IMR-90 (cell line): ENCODE results near the gene STMN3. TPM values are rescaled to one million over a fixed set of nuclear protein-coding genes. Genes with fewer than 3 reads are reported as not detected.

Experiments
- ATAC-seq: fragments of 200-7000 bp; cut with Tn5 transposase; 2 replicates; pipeline ENCODE4 v1.9.1; 2020; ENCODE audit warnings: low read depth, mild to moderate bottlenecking, moderate library complexity
- BruUV-seq: library from RNA; stranded (reverse); fragments of 400-500 nt; replicated peaks from 2 replicates; lab custom pipeline; 2021; lab: Mats Ljungman, UMichigan
- CTCF ChIA-PET: fragments of 300-600 bp; formaldehyde crosslinking; extraction: SDS; loops from one replicate; lab custom pipeline; 2021; ENCODE audit warnings: antibody characterized with exemption; lab: Yijun Ruan, JAX
- POLR2A ChIA-PET: fragments of 300-600 bp; sonication (Branson Sonifier 250); formaldehyde crosslinking; loops from one replicate; lab custom pipeline; 2022; ENCODE audit warnings: antibody characterized with exemption; ENCODE audit not compliant: unreplicated experiment; lab: Charles Lee
- DNase-seq: peaks from one replicate; pipeline ENCODE4 v3.0.0; 2013
- H2AFZ ChIP-seq: replicated peaks from 2 replicates; pipeline ENCODE3; 2013; ENCODE audit warnings: low read length, mild to moderate bottlenecking; ENCODE audit not compliant: poor library complexity
- H2AK5ac ChIP-seq: 2 replicates; pipeline ENCODE4 v1.6.1; 2013; ENCODE audit warnings: low read depth, low read length, inconsistent platforms
- H2AK9ac ChIP-seq: replicated peaks from 2 replicates; pipeline ENCODE3; 2013; ENCODE audit warnings: mild to moderate bottlenecking, low read depth, low read length, moderate library complexity; ENCODE audit not compliant: poor library complexity
- H2BK120ac ChIP-seq: 2 replicates; pipeline ENCODE4 v1.6.1; 2013; ENCODE audit warnings: low read depth, low read length, inconsistent platforms
- H2BK15ac ChIP-seq: 3 replicates; pipeline ENCODE4 v1.6.1; 2013; ENCODE audit warnings: low read depth, low read length, inconsistent platforms
- H2BK20ac ChIP-seq: 2 replicates; pipeline ENCODE4 v1.6.1; 2013; ENCODE audit warnings: low read depth, mild to moderate bottlenecking, inconsistent platforms, low read length, moderate library complexity
- H2BK5ac ChIP-seq: 2 replicates; pipeline ENCODE4 v1.6.1; 2013; ENCODE audit warnings: mild to moderate bottlenecking, low read depth, low read length, inconsistent platforms; ENCODE audit not compliant: poor library complexity, severe bottlenecking
- H3K14ac ChIP-seq: replicated peaks from 2 replicates; pipeline ENCODE4 v1.6.1; 2013; ENCODE audit warnings: low read depth, low read length, inconsistent platforms
- H3K18ac ChIP-seq: 2 replicates; pipeline ENCODE4 v1.6.1; 2013; ENCODE audit warnings: low read depth, low read length, control low read depth
- H3K23ac ChIP-seq: 2 replicates; pipeline ENCODE4 v1.6.1; 2013; ENCODE audit warnings: low read depth, low read length, inconsistent platforms
- H3K27ac ChIP-seq: 2 replicates; pipeline ENCODE4 v1.5.1; 2013; ENCODE audit warnings: mild to moderate bottlenecking, control low read depth, low read length; ENCODE audit not compliant: insufficient read depth
- H3K27me3 ChIP-seq: 2 replicates; pipeline ENCODE4 v1.6.1; 2013; ENCODE audit warnings: low read length; ENCODE audit not compliant: control insufficient read depth, insufficient read depth
- H3K36me3 ChIP-seq: 2 replicates; pipeline ENCODE4 v1.6.1; 2013; ENCODE audit warnings: low read length, mixed read lengths; ENCODE audit not compliant: control insufficient read depth, insufficient read depth
- H3K4ac ChIP-seq: 2 replicates; pipeline ENCODE4 v1.6.1; 2013; ENCODE audit warnings: low read depth, low read length, inconsistent platforms
- H3K4me1 ChIP-seq: 2 replicates; pipeline ENCODE4 v1.6.1; 2013; ENCODE audit warnings: low read length, mixed read lengths; ENCODE audit not compliant: control insufficient read depth, insufficient read depth
- H3K4me2 ChIP-seq: 2 replicates; pipeline ENCODE4 v1.6.1; 2013; ENCODE audit warnings: low read depth, mild to moderate bottlenecking, control low read depth, low read length, moderate library complexity
- H3K4me3 ChIP-seq: 2 replicates; pipeline ENCODE4 v1.5.1; 2013; ENCODE audit warnings: low read depth, mild to moderate bottlenecking, control low read depth, low read length, moderate library complexity; ENCODE audit not compliant: insufficient read depth
- H3K56ac ChIP-seq: 2 replicates; pipeline ENCODE4 v1.6.1; 2013; ENCODE audit warnings: low read length, inconsistent platforms; ENCODE audit not compliant: insufficient read depth; ENCODE audit errors: extremely low read depth
- H3K79me1 ChIP-seq, 2 experiments: 2 replicates each; pipeline ENCODE4 v1.6.1; 2013; ENCODE audit warnings: low read length in 2 of 2, inconsistent platforms in 1 of 2, low read depth in 1 of 2
- H3K9ac ChIP-seq: 2 replicates; pipeline ENCODE4 v1.6.1; 2013; ENCODE audit warnings: low read depth, low read length, control low read depth
- H3K9me1 ChIP-seq: 2 replicates; pipeline ENCODE4 v1.6.1; 2013; ENCODE audit warnings: low read length, inconsistent platforms; ENCODE audit not compliant: insufficient read depth
- H3K9me3 ChIP-seq: 2 replicates; pipeline ENCODE4 v1.6.1; 2013; ENCODE audit warnings: low read length; ENCODE audit not compliant: control insufficient read depth, insufficient read depth
- H4K20me1 ChIP-seq: 2 replicates; pipeline ENCODE4 v1.6.1; 2013; ENCODE audit warnings: low read length, inconsistent platforms; ENCODE audit not compliant: insufficient read depth
- H4K5ac ChIP-seq: 2 replicates; pipeline ENCODE4 v1.6.1; 2013; ENCODE audit warnings: mild to moderate bottlenecking, low read depth, low read length, control low read depth
- H4K8ac ChIP-seq, 2 experiments: 2 replicates each; pipeline ENCODE4 v1.6.1; 2013; ENCODE audit warnings: low read depth in 2 of 2, low read length in 2 of 2, control low read depth in 1 of 2, inconsistent platforms in 1 of 2
- H4K91ac ChIP-seq: 2 replicates; pipeline ENCODE4 v1.6.1; 2013; ENCODE audit warnings: low read depth, low read length, inconsistent platforms; ENCODE audit not compliant: insufficient read depth
- CEBPB ChIP-seq: IDR thresholded peaks from 2 replicates; pipeline ENCODE4 v1.6.1; 2012; ENCODE audit warnings: low read depth, low read length, improper control_type of control experiment
- MXI1 ChIP-seq: IDR thresholded peaks from 2 replicates; pipeline ENCODE4 v1.6.1; 2012; ENCODE audit warnings: low read depth, mild to moderate bottlenecking, low read length, moderate library complexity, borderline replicate concordance
- WGBS, 2 experiments: methylation state at CpG; one replicate each; pipeline versions ENCODE4 v1.1.5 to v1.1.7; 2013; ENCODE audit warnings: missing lambda C conversion rate in 2 of 2; ENCODE audit not compliant: insufficient read length in 1 of 2; ENCODE audit errors: extremely low coverage in 2 of 2; 5-methylcytosine and 5-hydroxymethylcytosine counted together
- dilution Hi-C: fragments of 300-500 bp; cut with HindIII; formaldehyde crosslinking; loops from one replicate; pipeline ENCODE4 v1.14.3; 2018; ENCODE audit warnings: low sequenced_read_pairs; ENCODE audit not compliant: unreplicated experiment
- in situ Hi-C: fragments of 300-500 bp; cut with MboI; formaldehyde crosslinking; loops from 3 replicates; pipeline ENCODE4 v1.14.3; 2019; ENCODE audit warnings: low sequenced_read_pairs, inconsistent platforms, mixed read lengths
- intact Hi-C: fragments of 100-400 bp; cut with micrococcal nuclease; formaldehyde crosslinking; loops from 2 replicates; pipeline ENCODE4 v1.10.0; 2022
- polyA plus RNA-seq, 3 experiments: library from polyadenylated mRNA; depleted of rRNA; stranded (reverse); fragments of >200 nt; gene quantifications; 2 replicates each; pipeline ENCODE4 v1.2.3, GENCODE V29; 2012; ENCODE audit warnings: low replicate concordance in 1 of 3
- total RNA-seq: library from RNA; depleted of rRNA; stranded (reverse); fragments of >200 nt; gene quantifications from 2 replicates; pipeline ENCODE4 v1.2.3, GENCODE V29; 2012

STMN3 gene
- total and polyA plus RNA-seq, 2 of the 4 experiments (the other 2 are of a cell fraction), result 20.3 to 62.3 TPM

DNA sequence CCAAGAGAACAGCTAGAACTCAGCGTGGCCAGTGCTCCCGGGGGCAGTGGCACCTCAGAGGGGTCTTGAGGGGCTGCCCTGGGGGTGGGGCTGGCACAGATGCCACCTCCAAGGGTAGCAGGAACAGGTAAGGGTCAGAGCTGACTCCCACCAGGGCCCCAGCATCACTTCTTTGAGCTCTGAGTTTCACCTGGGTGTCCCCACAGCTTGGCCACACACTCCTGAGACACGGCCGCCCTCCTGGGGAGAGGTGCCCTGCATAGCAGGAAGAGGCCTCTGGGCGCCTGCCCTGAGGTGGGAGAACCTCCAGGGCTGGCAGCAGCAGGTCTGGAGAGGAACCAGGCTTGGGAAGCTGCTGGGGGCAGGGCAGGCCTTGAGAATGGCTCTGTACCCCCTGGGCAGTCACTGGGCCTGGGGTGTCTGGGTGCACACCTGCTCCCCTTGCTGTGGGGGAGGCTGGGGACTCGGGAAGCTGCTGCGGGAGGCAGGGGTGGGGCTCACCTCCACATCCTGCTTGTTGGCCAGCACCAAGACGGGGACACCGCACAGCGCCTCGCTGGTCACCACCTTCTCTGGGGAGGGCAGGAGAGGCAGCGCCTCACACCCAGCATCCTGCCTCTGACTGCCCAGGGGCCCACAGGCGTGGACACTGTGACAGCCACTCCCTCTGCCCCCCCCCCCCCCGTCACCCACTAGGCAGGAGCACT, 48.3 kb upstream of the STMN3 start:
- Histone ChIP-seq H2BK120ac (no peak overlapping the region), H2AFZ (no peak overlapping the region), H2BK20ac (no peak overlapping the region), H3K14ac (no peak overlapping the region), H3K36me3 (peaks cover 30% of the 10 kb centered on the region), H2BK5ac (peak overlapping the region; percentile 28), H3K27me3 (no peaks in the 10 kb centered on the region), H3K9me3 (no peaks in the 10 kb centered on the region), H3K79me1 (peaks cover 24 to 76% of the 10 kb centered on the region in 2 experiments), H3K4me1 (peaks cover 25% of the 10 kb centered on the region), H2BK15ac (no peak overlapping the region), H3K9me1 (no peaks in the 10 kb centered on the region), H2AK5ac (no peak overlapping the region), H4K91ac (no peak overlapping the region), H2AK9ac (peak overlapping the region; percentile 84), H3K9ac (no peak overlapping the region), H3K4me2 (no peak overlapping the region), H3K56ac (no peak overlapping the region), H3K27ac (no peak overlapping the region), H3K4ac (no peak overlapping the region; the same call in 1 of the 2 replicates), H4K20me1 (no peaks in the 10 kb centered on the region), H3K23ac (no peak overlapping the region), H4K5ac (no peak overlapping the region), H3K4me3 (no peak overlapping the region), H4K8ac (no peak overlapping the region), H3K18ac (no peak overlapping the region)
- BruUV-seq, result no TSS peak
- CTCF ChIA-PET, result no interaction called here
- DNase-seq (no peak), ATAC-seq (no peak)
- TF ChIP-seq CEBPB (no peak), MXI1 (no peak)
- in situ Hi-C loops (loop anchor here (10.0 kb wide), 1 partner anchor 163 kb away; the partner anchor contains the start of genes ABHD16B and TPD52L2), dilution Hi-C loops (no loop called here), intact Hi-C loops (no loop called here)
- POLR2A ChIA-PET, result no interaction called here
- WGBS, 2 experiments, result no CpG with 5 or more reads among the region's 14 CpGs
